Astrocyte of the hippocampus (primary cell): ENCODE results near the gene DLGAP1.
"Not testable (repeated sequence)": the region's sequence is repeated elsewhere in the genome, so short reads cannot be mapped to it uniquely, and the experiment has no call there.

Experiments used
- DNase-seq: peaks from one replicate; pipeline ENCODE4 v3.0.0; 2011; ENCODE audit warnings: low read depth, low spot score

Gene DLGAP1

GRCh38 chr18:4385876-4386275 lies 69.2 kb downstream of the DLGAP1 start:
- DNase-seq: no peak

GRCh38 chr18:4384932-4385331 lies 70.2 kb downstream of the DLGAP1 start:
- no peak for DNase-seq

- no peak for DNase-seq
Observed at GRCh38 chr18:4374564-4374963, 80.5 kb downstream of the DLGAP1 start.

GRCh38 chr18:4369705-4370104 lies 85.4 kb downstream of the DLGAP1 start:
- DNase-seq: no peak

GRCh38 chr18:4360221-4360715 lies 94.8 kb downstream of the DLGAP1 start:
- no peak for DNase-seq

GRCh38 chr18:4358618-4359017 lies 96.5 kb downstream of the DLGAP1 start:
- no peak for DNase-seq

- DNase-seq: no peak
Observed at GRCh38 chr18:4357579-4357978, 97.5 kb downstream of the DLGAP1 start.

- no peak for DNase-seq
Observed at GRCh38 chr18:4356929-4357328, 98.2 kb downstream of the DLGAP1 start.

- DNase-seq: no peak
Observed at GRCh38 chr18:4353853-4354418, 101.2 kb downstream of the DLGAP1 start.

GRCh38 chr18:4352746-4353551 lies 102.2 kb downstream of the DLGAP1 start:
- peak; percentile 2 for DNase-seq

- DNase-seq: peak; percentile 23
Observed at GRCh38 chr18:4351005-4351404, 104.1 kb downstream of the DLGAP1 start.

GRCh38 chr18:4335386-4335785 lies 119.7 kb downstream of the DLGAP1 start:
- DNase-seq: no peak

GRCh38 chr18:4333043-4333442 lies 122.1 kb downstream of the DLGAP1 start:
- DNase-seq: no peak

- no peak for DNase-seq
Observed at GRCh38 chr18:4319738-4320677, 135.1 kb downstream of the DLGAP1 start.

GRCh38 chr18:4318311-4318710 lies 136.8 kb downstream of the DLGAP1 start:
- peak; percentile 16 for DNase-seq

GRCh38 chr18:4311945-4312344 lies 143.2 kb downstream of the DLGAP1 start:
- DNase-seq: not testable (repeated sequence)

GRCh38 chr18:4311136-4311535 lies 144.0 kb downstream of the DLGAP1 start:
- DNase-seq: no peak

GRCh38 chr18:4309227-4309626 lies 145.9 kb downstream of the DLGAP1 start:
- no peak for DNase-seq

GRCh38 chr18:4308576-4308975 lies 146.5 kb downstream of the DLGAP1 start:
- no peak for DNase-seq

- DNase-seq: no peak
Observed at GRCh38 chr18:4299395-4299794, 155.7 kb downstream of the DLGAP1 start.

GRCh38 chr18:4293337-4293736 lies 161.8 kb downstream of the DLGAP1 start:
- DNase-seq: no peak

GRCh38 chr18:4292696-4293095 lies 162.4 kb downstream of the DLGAP1 start:
- DNase-seq: no peak
